ENCODE results near the gene VDR. TPM values are rescaled to one million over a fixed set of nuclear protein-coding genes. Genes with fewer than 3 reads are reported as not detected.

VDR gene
- total RNA-seq, 1 donor from 2014 or later: 0.33 TPM

- TF ChIP-seq, protein P1, sequence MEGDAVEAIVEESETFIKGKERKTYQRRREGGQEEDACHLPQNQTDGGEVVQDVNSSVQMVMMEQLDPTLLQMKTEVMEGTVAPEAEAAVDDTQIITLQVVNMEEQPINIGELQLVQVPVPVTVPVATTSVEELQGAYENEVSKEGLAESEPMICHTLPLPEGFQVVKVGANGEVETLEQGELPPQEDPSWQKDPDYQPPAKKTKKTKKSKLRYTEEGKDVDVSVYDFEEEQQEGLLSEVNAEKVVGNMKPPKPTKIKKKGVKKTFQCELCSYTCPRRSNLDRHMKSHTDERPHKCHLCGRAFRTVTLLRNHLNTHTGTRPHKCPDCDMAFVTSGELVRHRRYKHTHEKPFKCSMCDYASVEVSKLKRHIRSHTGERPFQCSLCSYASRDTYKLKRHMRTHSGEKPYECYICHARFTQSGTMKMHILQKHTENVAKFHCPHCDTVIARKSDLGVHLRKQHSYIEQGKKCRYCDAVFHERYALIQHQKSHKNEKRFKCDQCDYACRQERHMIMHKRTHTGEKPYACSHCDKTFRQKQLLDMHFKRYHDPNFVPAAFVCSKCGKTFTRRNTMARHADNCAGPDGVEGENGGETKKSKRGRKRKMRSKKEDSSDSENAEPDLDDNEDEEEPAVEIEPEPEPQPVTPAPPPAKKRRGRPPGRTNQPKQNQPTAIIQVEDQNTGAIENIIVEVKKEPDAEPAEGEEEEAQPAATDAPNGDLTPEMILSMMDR (IDR thresholded peaks at IDR 0.05; ENCODE audit: borderline replicate concordance): no peak
- intact Hi-C loops (cut with micrococcal nuclease): no loop called here
- no peak for DNase-seq
- H3K4me1 ChIP-seq: peaks cover 8% of the 10 kb centered on the region
- no peak overlapping the region for H3K27ac ChIP-seq (replicated peaks)
- no peak overlapping the region for H3K4me3 ChIP-seq
- H3K27me3 ChIP-seq (ENCODE audit: low read depth): no peaks in the 10 kb centered on the region
- no peaks in the 10 kb centered on the region for H3K9me3 ChIP-seq (replicated peaks)
- H3K36me3 ChIP-seq: no peaks in the 10 kb centered on the region
These were observed 5.2 kb upstream of the VDR start for GRCh38 chr12:47909839-47910465.

DNA sequence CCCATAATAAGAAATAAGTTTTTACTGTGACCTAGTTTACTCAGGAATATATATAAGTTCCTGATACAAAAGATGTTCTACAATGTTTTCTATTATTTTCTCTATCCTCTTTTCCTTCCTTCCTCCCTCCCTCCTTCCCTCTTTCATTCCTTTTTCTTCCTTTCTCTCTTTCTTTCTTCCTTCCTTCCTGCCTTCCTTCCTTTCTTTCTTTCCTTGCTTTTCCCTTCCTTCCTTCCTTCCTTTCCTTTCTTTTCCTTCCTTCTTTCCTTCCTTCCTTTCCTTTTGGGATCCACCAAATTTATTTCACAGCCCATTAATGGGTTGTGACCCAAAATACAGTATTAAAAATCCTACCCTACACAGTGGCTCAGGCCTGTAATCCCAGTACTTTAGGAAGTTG, 3.9 kb upstream of the VDR start:
- intact Hi-C loops (cut with micrococcal nuclease): no loop called here
- Histone ChIP-seq H3K36me3 (no peaks in the 10 kb centered on the region), H3K27ac (replicated peaks) (no peak overlapping the region), H3K4me3 (no peak overlapping the region), H3K27me3 (ENCODE audit: low read depth) (peaks cover 8% of the 10 kb centered on the region), H3K9me3 (replicated peaks) (no peaks in the 10 kb centered on the region), H3K4me1 (peaks cover 19% of the 10 kb centered on the region)
- DNase-seq: no peak
- TF ChIP-seq, protein P1 (IDR thresholded peaks at IDR 0.05; ENCODE audit: borderline replicate concordance): no peak

- Histone ChIP-seq H3K4me3 (no peak overlapping the region), H3K36me3 (no peaks in the 10 kb centered on the region), H3K27me3 (ENCODE audit: low read depth) (peaks cover 16% of the 10 kb centered on the region), H3K4me1 (peaks cover 26% of the 10 kb centered on the region), H3K27ac (replicated peaks) (no peak overlapping the region), H3K9me3 (replicated peaks) (no peaks in the 10 kb centered on the region)
- DNase-seq: no peak
- TF ChIP-seq, protein P1 (IDR thresholded peaks at IDR 0.05; ENCODE audit: borderline replicate concordance): no peak
- intact Hi-C loops (cut with micrococcal nuclease): no loop called here
These were observed 3.2 kb upstream of the VDR start for GRCh38 chr12:47907851-47908454.

DNA sequence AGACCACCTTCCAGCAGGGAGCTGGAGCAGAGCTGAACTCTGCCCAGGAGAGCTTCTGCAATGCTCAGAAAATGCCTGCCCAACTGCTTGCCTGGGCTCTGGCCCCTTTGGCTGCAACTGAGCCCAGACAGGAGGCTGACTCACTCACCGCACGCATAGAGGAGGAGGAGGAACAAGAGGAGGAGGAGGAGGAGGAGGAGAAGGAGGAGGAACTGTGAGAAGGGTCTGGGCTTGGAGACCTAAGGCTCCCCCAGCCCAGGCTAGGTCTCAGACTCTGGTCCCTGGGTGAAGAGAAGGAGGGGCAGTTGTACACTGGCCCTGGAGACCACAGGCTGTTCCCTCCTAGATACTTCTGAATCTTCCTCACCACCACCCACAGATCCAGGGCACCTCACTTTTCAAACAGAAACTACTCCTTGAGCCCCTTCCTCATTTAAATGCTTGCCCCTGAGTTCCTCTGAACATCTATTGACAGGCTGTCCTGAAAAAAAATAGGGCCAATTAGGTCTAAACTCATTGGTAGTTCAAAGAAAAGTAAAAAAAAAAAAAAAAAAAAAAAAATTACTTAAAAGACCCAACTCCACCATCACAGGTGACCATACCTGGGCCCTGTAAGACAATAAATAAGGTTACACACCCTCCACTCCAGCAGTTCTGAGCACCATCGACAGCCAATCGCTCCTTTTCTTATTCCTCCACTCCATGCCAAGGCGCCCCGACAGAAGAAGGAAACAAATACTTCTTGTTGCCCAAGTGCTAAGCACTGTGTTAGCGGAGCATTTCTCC, 674 bp downstream of the VDR start:
- no peak overlapping the region for H3K27ac ChIP-seq (replicated peaks)
- H3K36me3 ChIP-seq: no peaks in the 10 kb centered on the region
- peak; percentile 32 for DNase-seq
- TF ChIP-seq, protein P1 (IDR thresholded peaks at IDR 0.05; ENCODE audit: borderline replicate concordance): peak; percentile 19
- H3K4me1 ChIP-seq: peaks cover 36% of the 10 kb centered on the region
- H3K9me3 ChIP-seq (replicated peaks): no peaks in the 10 kb centered on the region
- peak overlapping the region; percentile 68 for H3K4me3 ChIP-seq
- H3K27me3 ChIP-seq (ENCODE audit: low read depth): peaks cover 54% of the 10 kb centered on the region
- intact Hi-C loops (cut with micrococcal nuclease): no loop called here

- no peak for DNase-seq
- H3K9me3 ChIP-seq (replicated peaks): no peaks in the 10 kb centered on the region
- no peaks in the 10 kb centered on the region for H3K36me3 ChIP-seq
- intact Hi-C loops (cut with micrococcal nuclease): no loop called here
- H3K27ac ChIP-seq (replicated peaks): no peak overlapping the region
- no peak overlapping the region for H3K4me3 ChIP-seq
- TF ChIP-seq, protein P1 (IDR thresholded peaks at IDR 0.05; ENCODE audit: borderline replicate concordance): no peak
- H3K27me3 ChIP-seq (ENCODE audit: low read depth): peaks cover 61% of the 10 kb centered on the region
- H3K4me1 ChIP-seq: peaks cover 36% of the 10 kb centered on the region
These were observed 1.6 kb downstream of the VDR start for GRCh38 chr12:47903151-47903611.

Data from left ventricle myocardium inferior (tissue), 1 donor.